Activated naive CD4-positive, alpha-beta T cell (primary cell): Measurements from ENCODE around the gene FAM174A.
"Not testable (repeated sequence)": the region's sequence is repeated elsewhere in the genome, so short reads cannot be mapped to it uniquely, and the experiment has no call there.

Experiments used
- DNase-seq, 4 experiments: peaks; one replicate each; lab custom pipeline; 2025; lab: John Stamatoyannopoulos, UW

FAM174A gene

GRCh38 chr5:100576217-100576751, 41.1 kb downstream of the FAM174A start:
- no peak for DNase-seq

GRCh38 chr5:100577506-100577905, 42.3 kb downstream of the FAM174A start:
- no peak for DNase-seq

- no peak for DNase-seq
Observed at GRCh38 chr5:100584069-100584468, 48.9 kb downstream of the FAM174A start.

GRCh38 chr5:100584889-100585288, 49.7 kb downstream of the FAM174A start:
- no peak for DNase-seq

GRCh38 chr5:100590867-100591266, 55.7 kb downstream of the FAM174A start:
- DNase-seq: no peak

- no peak for DNase-seq
Observed at GRCh38 chr5:100595152-100595811, 60.1 kb downstream of the FAM174A start.

GRCh38 chr5:100595812-100596173, 60.6 kb downstream of the FAM174A start:
- no peak for DNase-seq

- DNase-seq: no peak
Observed at GRCh38 chr5:100598446-100598845, 63.3 kb downstream of the FAM174A start.

- DNase-seq: no peak
Observed at GRCh38 chr5:100600298-100600994, 65.3 kb downstream of the FAM174A start.

- DNase-seq: no peak
Observed at GRCh38 chr5:100603141-100603540, 68.0 kb downstream of the FAM174A start.

GRCh38 chr5:100604021-100604420, 68.8 kb downstream of the FAM174A start:
- DNase-seq: not testable (repeated sequence)

GRCh38 chr5:100609594-100609993, 74.4 kb downstream of the FAM174A start:
- no peak for DNase-seq

- DNase-seq: no peak
Observed at GRCh38 chr5:100614308-100614707, 79.1 kb downstream of the FAM174A start.

- no peak for DNase-seq
Observed at GRCh38 chr5:100615362-100615761, 80.2 kb downstream of the FAM174A start.

GRCh38 chr5:100616291-100616690, 81.1 kb downstream of the FAM174A start:
- no peak for DNase-seq

- DNase-seq: no peak
Observed at GRCh38 chr5:100616981-100617380, 81.8 kb downstream of the FAM174A start.

GRCh38 chr5:100623719-100624118, 88.5 kb downstream of the FAM174A start:
- DNase-seq: no peak

GRCh38 chr5:100634937-100635534, 99.9 kb downstream of the FAM174A start:
- DNase-seq: no peak
